Suppressor macrophage treated with lipopolysaccharide for 4 hours (primary cell): Measurements from ENCODE around the gene CNTF.
A peak's percentile ranks its signal among the peaks of the same experiment; 100 is the strongest.

Source experiments
- DNase-seq: peaks from one replicate; pipeline ENCODE4 v3.0.0-alpha.2; 2020

Gene CNTF

GRCh38 chr11:58647866-58648265 lies 25.4 kb downstream of the CNTF start:
- DNase-seq: no peak

- DNase-seq: no peak
Observed at GRCh38 chr11:58649623-58650022, 27.2 kb downstream of the CNTF start.

- no peak for DNase-seq
Observed at GRCh38 chr11:58650496-58650895, 28.0 kb downstream of the CNTF start.

GRCh38 chr11:58652726-58653280 lies 30.3 kb downstream of the CNTF start:
- no peak for DNase-seq

- DNase-seq: peak; percentile 81
Observed at GRCh38 chr11:58654079-58654907, 31.8 kb downstream of the CNTF start.

GRCh38 chr11:58654908-58655296 lies 32.4 kb downstream of the CNTF start:
- no peak for DNase-seq

- no peak for DNase-seq
Observed at GRCh38 chr11:58656348-58656747, 33.9 kb downstream of the CNTF start.

GRCh38 chr11:58658623-58659022 lies 36.2 kb downstream of the CNTF start:
- no peak for DNase-seq

- no peak for DNase-seq
Observed at GRCh38 chr11:58659404-58659803, 36.9 kb downstream of the CNTF start.

GRCh38 chr11:58659910-58660570 lies 37.6 kb downstream of the CNTF start:
- DNase-seq: no peak

GRCh38 chr11:58671983-58672633 lies 49.6 kb downstream of the CNTF start:
- DNase-seq: no peak

GRCh38 chr11:58674609-58675008 lies 52.1 kb downstream of the CNTF start:
- no peak for DNase-seq
